ENCODE measurements around the gene SNTB2.
"Not testable (repeated sequence)": the region's sequence is repeated elsewhere in the genome, so short reads cannot be mapped to it uniquely, and the experiment has no call there.

Gene SNTB2

GRCh38 chr16:69241926-69242325 is 55.0 kb downstream of the SNTB2 start:
- no peak overlapping the region for H3K27ac ChIP-seq
- peaks cover 10% of the 10 kb centered on the region for H3K36me3 ChIP-seq
- TF ChIP-seq CTCF (IDR thresholded peaks at IDR 0.05; ENCODE audit: low read depth, low read length), result no peak
- no peaks in the 10 kb centered on the region for H3K9me3 ChIP-seq (ENCODE audit: severe bottlenecking)
- no peaks in the 10 kb centered on the region for H3K27me3 ChIP-seq (ENCODE audit: insufficient read depth, low read depth, severe bottlenecking)
- no peak overlapping the region for H3K4me3 ChIP-seq (ENCODE audit: low read depth, low read length)
- DNase-seq, result no peak

- Histone ChIP-seq H3K27me3 (ENCODE audit: insufficient read depth, low read depth, severe bottlenecking) (no peaks in the 10 kb centered on the region), H3K36me3 (peaks cover 17% of the 10 kb centered on the region), H3K4me3 (ENCODE audit: low read depth, low read length) (no peak overlapping the region), H3K9me3 (ENCODE audit: severe bottlenecking) (no peaks in the 10 kb centered on the region), H3K27ac (no peak overlapping the region)
- TF ChIP-seq CTCF (IDR thresholded peaks at IDR 0.05; ENCODE audit: low read depth, low read length), result no peak
- DNase-seq, result no peak
Observed at GRCh38 chr16:69243479-69243878, 56.5 kb downstream of the SNTB2 start.

GRCh38 chr16:69244336-69244735 is 57.4 kb downstream of the SNTB2 start:
- Histone ChIP-seq H3K27ac (no peak overlapping the region), H3K4me3 (ENCODE audit: low read depth, low read length) (no peak overlapping the region), H3K36me3 (peaks cover 17% of the 10 kb centered on the region), H3K9me3 (ENCODE audit: severe bottlenecking) (no peaks in the 10 kb centered on the region), H3K27me3 (ENCODE audit: insufficient read depth, low read depth, severe bottlenecking) (no peaks in the 10 kb centered on the region)
- no peak for DNase-seq
- no peak for TF ChIP-seq CTCF (IDR thresholded peaks at IDR 0.05; ENCODE audit: low read depth, low read length)

- no peak for TF ChIP-seq CTCF (IDR thresholded peaks at IDR 0.05; ENCODE audit: low read depth, low read length)
- Histone ChIP-seq H3K9me3 (ENCODE audit: severe bottlenecking) (no peaks in the 10 kb centered on the region), H3K27me3 (ENCODE audit: insufficient read depth, low read depth, severe bottlenecking) (no peaks in the 10 kb centered on the region), H3K4me3 (ENCODE audit: low read depth, low read length) (no peak overlapping the region), H3K27ac (no peak overlapping the region), H3K36me3 (peaks cover 13% of the 10 kb centered on the region)
- DNase-seq, result no peak
Observed at GRCh38 chr16:69250081-69250480, 63.1 kb downstream of the SNTB2 start.

- Histone ChIP-seq H3K9me3 (ENCODE audit: severe bottlenecking) (no peaks in the 10 kb centered on the region), H3K27me3 (ENCODE audit: insufficient read depth, low read depth, severe bottlenecking) (no peaks in the 10 kb centered on the region), H3K4me3 (ENCODE audit: low read depth, low read length) (no peak overlapping the region), H3K27ac (no peak overlapping the region), H3K36me3 (no peaks in the 10 kb centered on the region; the same call in none of the 2 replicates)
- DNase-seq, result no peak
- TF ChIP-seq CTCF (IDR thresholded peaks at IDR 0.05; ENCODE audit: low read depth, low read length), result no peak
Observed at GRCh38 chr16:69253870-69254341, 66.9 kb downstream of the SNTB2 start.

GRCh38 chr16:69259428-69259764 is 72.4 kb downstream of the SNTB2 start:
- not testable (repeated sequence) for DNase-seq; H3K4me3 ChIP-seq (ENCODE audit: low read depth, low read length); H3K9me3 ChIP-seq (ENCODE audit: severe bottlenecking); H3K27me3 ChIP-seq (ENCODE audit: insufficient read depth, low read depth, severe bottlenecking); H3K27ac ChIP-seq
- peaks cover 13% of the 10 kb centered on the region; the same call in 1 of the 2 replicates for H3K36me3 ChIP-seq
